Hepatocyte (in vitro differentiated cells): ENCODE results near the gene AGFG2. TPM values are rescaled to one million over a fixed set of nuclear protein-coding genes. Genes with fewer than 3 reads are reported as not detected.

Experiments used
- DNase-seq: peaks from one replicate; pipeline ENCODE4 v3.0.0-alpha.2; 2016; ENCODE audit warnings: low spot score
- H2AFZ ChIP-seq: fragments of 200-600 bp; sonication (generic); 2 replicates; pipeline ENCODE4 v1.6.0; 2016; ENCODE audit warnings: antibody characterized with exemption, mild to moderate bottlenecking
- H3K27ac ChIP-seq: fragments of 200-600 bp; sonication (generic); 2 replicates; pipeline ENCODE4 v1.5.1; 2016; ENCODE audit warnings: mild to moderate bottlenecking
- H3K27me3 ChIP-seq: fragments of 200-600 bp; sonication (generic); 2 replicates; pipeline ENCODE4 v1.6.1; 2016
- H3K36me3 ChIP-seq: fragments of 200-600 bp; sonication (generic); replicated peaks from 2 replicates; pipeline ENCODE4 v1.5.1; 2016; ENCODE audit warnings: low read depth; ENCODE audit not compliant: insufficient read depth
- H3K4me1 ChIP-seq: fragments of 200-600 bp; sonication (generic); 2 replicates; pipeline ENCODE4 v1.5.1; 2016; ENCODE audit warnings: mild to moderate bottlenecking, moderate library complexity; ENCODE audit not compliant: insufficient read depth
- H3K4me2 ChIP-seq: fragments of 200-600 bp; sonication (generic); 2 replicates; pipeline ENCODE4 v1.6.0; 2016
- H3K4me3 ChIP-seq: fragments of 200-600 bp; sonication (generic); 2 replicates; pipeline ENCODE4 v1.5.1; 2016; ENCODE audit warnings: mild to moderate bottlenecking
- H3K79me2 ChIP-seq: fragments of 200-600 bp; sonication (generic); 2 replicates; pipeline ENCODE4 v1.6.0; 2017; ENCODE audit warnings: mild to moderate bottlenecking
- H3K9me2 ChIP-seq: fragments of 200-600 bp; sonication (generic); replicated peaks from 2 replicates; pipeline ENCODE4 v1.6.0; 2017; ENCODE audit warnings: mild to moderate bottlenecking; ENCODE audit not compliant: insufficient read depth
- H3K9me3 ChIP-seq: fragments of 200-600 bp; sonication (generic); 2 replicates; pipeline ENCODE4 v1.5.1; 2016; ENCODE audit warnings: low read depth, mild to moderate bottlenecking
- H4K20me1 ChIP-seq: fragments of 200-600 bp; sonication (generic); 2 replicates; pipeline ENCODE4 v1.6.0; 2016; ENCODE audit warnings: mild to moderate bottlenecking; ENCODE audit not compliant: insufficient read depth, poor library complexity, severe bottlenecking
- CTCF ChIP-seq: fragments of 200-600 bp; sonication (generic); IDR thresholded peaks from 2 replicates; pipeline ENCODE4 v1.5.1; 2016; ENCODE audit warnings: antibody characterized with exemption, mild to moderate bottlenecking; ENCODE audit not compliant: poor library complexity
- EZH2 ChIP-seq: fragments of 200-600 bp; sonication (generic); IDR thresholded peaks from 2 replicates; pipeline ENCODE4 v1.6.1; 2016; ENCODE audit warnings: antibody characterized with exemption, mild to moderate bottlenecking, borderline replicate concordance
- EZH2phosphoT487 ChIP-seq: fragments of 200-600 bp; sonication (generic); IDR thresholded peaks from one replicate; pipeline ENCODE4 v1.6.1; 2018; ENCODE audit warnings: antibody characterized with exemption, mild to moderate bottlenecking, low read depth, moderate library complexity; ENCODE audit not compliant: unreplicated experiment, severe bottlenecking
- WGBS: methylation state at CpG from one replicate; pipeline ENCODE4 v1.1.6; 2016; ENCODE audit warnings: low lambda C conversion rate; ENCODE audit errors: missing lambda C conversion rate; 5-methylcytosine and 5-hydroxymethylcytosine counted together
- polyA plus RNA-seq: library from polyadenylated mRNA; unstranded; fragments of >200 nt; fragmentation: Nextera tagmentation; extraction: Ambion mirVana; gene quantifications from 2 replicates; pipeline ENCODE4 v1.2.1, GENCODE V29; 2016
- total RNA-seq: library from RNA; depleted of rRNA; stranded (reverse); fragments of >200 nt; gene quantifications from 2 replicates; pipeline ENCODE4 v1.2.3, GENCODE V29; 2014

The AGFG2 gene
- total and polyA plus RNA-seq, 2 experiments from 2014 or later: 32.8 to 53.7 TPM

GRCh38 chr7:100575206-100575631, 36.2 kb downstream of the AGFG2 start:
- DNase-seq: no peak
- Histone ChIP-seq H2AFZ (no peak overlapping the region), H4K20me1 (no peaks in the 10 kb centered on the region), H3K79me2 (no peaks in the 10 kb centered on the region), H3K27ac (no peak overlapping the region), H3K4me2 (no peak overlapping the region), H3K4me1 (peaks cover 26% of the 10 kb centered on the region), H3K9me3 (no peaks in the 10 kb centered on the region), H3K36me3 (no peaks in the 10 kb centered on the region), H3K4me3 (no peak overlapping the region), H3K9me2 (no peaks in the 10 kb centered on the region), H3K27me3 (no peaks in the 10 kb centered on the region)
- 84% methylated on average over 12 of the region's 14 CpGs for WGBS
- no peak for TF ChIP-seq EZH2
- TF ChIP-seq EZH2phosphoT487: no peak
- TF ChIP-seq CTCF: no peak

- Histone ChIP-seq H2AFZ (no peak overlapping the region), H3K79me2 (peaks cover 5% of the 10 kb centered on the region), H3K4me3 (no peak overlapping the region), H3K4me1 (peaks cover 19% of the 10 kb centered on the region), H3K27ac (no peak overlapping the region), H3K27me3 (no peaks in the 10 kb centered on the region), H3K9me3 (no peaks in the 10 kb centered on the region), H3K9me2 (no peaks in the 10 kb centered on the region), H3K4me2 (no peak overlapping the region), H4K20me1 (no peaks in the 10 kb centered on the region), H3K36me3 (no peaks in the 10 kb centered on the region)
- DNase-seq: no peak
- TF ChIP-seq EZH2phosphoT487 (no peak), EZH2 (no peak), CTCF (no peak)
- WGBS: 95% methylated on average over 15 of the region's 17 CpGs
These were observed 36.9 kb downstream of the AGFG2 start for GRCh38 chr7:100575746-100576383.

GRCh38 chr7:100576384-100576993, 37.5 kb downstream of the AGFG2 start:
- Histone ChIP-seq H3K4me2 (no peak overlapping the region), H3K27ac (no peak overlapping the region), H3K79me2 (peaks cover 10% of the 10 kb centered on the region), H3K4me3 (no peak overlapping the region), H3K9me2 (no peaks in the 10 kb centered on the region), H2AFZ (no peak overlapping the region), H3K9me3 (no peaks in the 10 kb centered on the region), H4K20me1 (no peaks in the 10 kb centered on the region), H3K27me3 (no peaks in the 10 kb centered on the region), H3K4me1 (peaks cover 13% of the 10 kb centered on the region), H3K36me3 (no peaks in the 10 kb centered on the region)
- 97% methylated on average over 13 of the region's 13 CpGs for WGBS
- TF ChIP-seq EZH2: no peak
- TF ChIP-seq CTCF: no peak
- TF ChIP-seq EZH2phosphoT487: no peak
- no peak for DNase-seq
